GM20000 (cell line): ENCODE results near the gene RNF39.

Experiments used
- DNase-seq: peaks from one replicate; pipeline ENCODE4 v3.0.0; 2012; ENCODE audit warnings: low spot score
- CTCF ChIP-seq: IDR thresholded peaks from 2 replicates; pipeline ENCODE4 v1.5.1; 2012; ENCODE audit warnings: mild to moderate bottlenecking, control low read depth; ENCODE audit errors: extremely low read depth, missing control alignments

Gene RNF39

GRCh38 chr6:30073489-30074235, 1.9 kb downstream of the RNF39 start:
- no peak for TF ChIP-seq CTCF
- DNase-seq: peak; percentile 14

GRCh38 chr6:30071858-30072257, 3.7 kb downstream of the RNF39 start:
- DNase-seq: peak; percentile 28
- no peak for TF ChIP-seq CTCF

GRCh38 chr6:30071081-30071818, 4.3 kb downstream of the RNF39 start:
- TF ChIP-seq CTCF: no peak
- DNase-seq: peak; percentile 30

GRCh38 chr6:30067460-30068139, 8.0 kb downstream of the RNF39 start:
- DNase-seq: peak; percentile 82
- TF ChIP-seq CTCF: no peak

GRCh38 chr6:30066577-30067459, 8.8 kb downstream of the RNF39 start, which contains the start of gene PPP1R11:
PPP1R11 (plus strand) TSS chr6:30067198; CDS start chr6:30067411, 213 bp downstream.
- TF ChIP-seq CTCF: no peak
- DNase-seq: peak; percentile 94

- no peak for TF ChIP-seq CTCF
- no peak for DNase-seq
These were observed 9.5 kb downstream of the RNF39 start for GRCh38 chr6:30066082-30066481.
